Endothelial cell of umbilical vein (primary cell): ENCODE results near the gene CST8. TPM values are rescaled to one million over a fixed set of nuclear protein-coding genes. Genes with fewer than 3 reads are reported as not detected.

Source experiments
- BruUV-seq: library from RNA; stranded (reverse); fragments of 400-500 nt; replicated peaks from 2 replicates; lab custom pipeline; 2021; lab: Mats Ljungman, UMichigan
- CTCF ChIA-PET: fragments of 300-600, 350-600 bp; sonication (Branson Sonifier 250); formaldehyde crosslinking; loops from one replicate; lab custom pipeline; 2021; ENCODE audit warnings: antibody characterized with exemption, inconsistent platforms; lab: Charles Lee
- POLR2A ChIA-PET: fragments of 300-600, 350-600 bp; sonication (Branson Sonifier 250); formaldehyde crosslinking; loops from one replicate; lab custom pipeline; 2021; ENCODE audit warnings: antibody characterized with exemption, inconsistent platforms; lab: Charles Lee
- DNase-seq: peaks from one replicate; pipeline ENCODE4 v3.0.0-alpha.2; 2011; ENCODE audit warnings: low read depth, low spot score
- FAIRE-seq: peaks from 2 replicates; lab custom pipeline; 2011; peaks lifted over from hg19 to GRCh38; lab: Jason Lieb, UNC
- H2AFZ ChIP-seq: 2 replicates; pipeline ENCODE4 v1.6.0; 2012; ENCODE audit warnings: low read depth, low read length, control low read depth, inconsistent platforms
- H3K27ac ChIP-seq: 2 replicates; pipeline ENCODE4 v1.5.1; 2011; ENCODE audit warnings: low read depth, mild to moderate bottlenecking, control low read depth, low read length, moderate library complexity; ENCODE audit not compliant: insufficient read depth
- H3K27me3 ChIP-seq, 2 experiments: 2 replicates each; pipeline versions ENCODE4 v1.6.0 to v1.6.1; 2011; ENCODE audit warnings: low read length in 2 of 2, mixed read lengths in 1 of 2; ENCODE audit not compliant: control insufficient read depth in 2 of 2, insufficient read depth in 2 of 2
- H3K36me3 ChIP-seq, 2 experiments: 2 replicates in 1 of 2; 3 replicates in 1 of 2; pipeline ENCODE4 v1.5.1; 2011; ENCODE audit warnings: low read length in 2 of 2, mild to moderate bottlenecking in 1 of 2, moderate library complexity in 1 of 2; ENCODE audit not compliant: control insufficient read depth in 2 of 2, insufficient read depth in 2 of 2; ENCODE audit errors: extremely low read depth in 1 of 2
- H3K4me1 ChIP-seq: 3 replicates; pipeline ENCODE4 v1.5.1; 2011; ENCODE audit warnings: mild to moderate bottlenecking, low read length; ENCODE audit not compliant: control insufficient read depth, insufficient read depth; ENCODE audit errors: extremely low read depth
- H3K4me2 ChIP-seq: 2 replicates; pipeline ENCODE4 v1.6.1; 2011; ENCODE audit warnings: low read length, control low read depth, mixed read lengths; ENCODE audit not compliant: insufficient read depth
- H3K4me3 ChIP-seq, 3 experiments: fragments of 200-600 bp in 1 of 3; sonication (generic), shearing (Covaris generic) in 1 of 3; replicated peaks in 1 of 3; 2 replicates each; pipeline ENCODE4 v1.5.1; 2011 to 2016; ENCODE audit warnings: control low read depth in 3 of 3, low read length in 3 of 3, mild to moderate bottlenecking in 2 of 3, inconsistent platforms in 1 of 3, low read depth in 1 of 3, moderate library complexity in 1 of 3; ENCODE audit not compliant: insufficient read depth in 1 of 3
- H3K79me2 ChIP-seq: 2 replicates; pipeline ENCODE4 v1.6.0; 2012; ENCODE audit warnings: low read length, inconsistent platforms; ENCODE audit not compliant: control insufficient read depth, insufficient read depth
- H3K9ac ChIP-seq: replicated peaks from 2 replicates; pipeline ENCODE3; 2011; ENCODE audit warnings: low read length, control low read depth; ENCODE audit not compliant: insufficient read depth; ENCODE audit errors: extremely low read depth
- H3K9me1 ChIP-seq: replicated peaks from 3 replicates; pipeline ENCODE4 v1.6.0; 2011; ENCODE audit warnings: mild to moderate bottlenecking, low read length; ENCODE audit not compliant: control insufficient read depth, insufficient read depth; ENCODE audit errors: extremely low read depth
- H3K9me3 ChIP-seq: replicated peaks from 2 replicates; pipeline ENCODE4 v1.5.1; 2012; ENCODE audit warnings: low read length, inconsistent platforms; ENCODE audit not compliant: control insufficient read depth, insufficient read depth
- H4K20me1 ChIP-seq: replicated peaks from 2 replicates; pipeline ENCODE3; 2011; ENCODE audit warnings: mild to moderate bottlenecking, low read length; ENCODE audit not compliant: control insufficient read depth, insufficient read depth; ENCODE audit errors: extremely low read depth
- CTCF ChIP-seq, 2 donors: IDR thresholded peaks; 1 replicate in 1 of 2; 2 replicates in 1 of 2; pipeline ENCODE4 v1.5.1; 2011; ENCODE audit warnings: low read length in 2 of 2, mild to moderate bottlenecking in 2 of 2, moderate library complexity in 2 of 2, control low read depth in 1 of 2, inconsistent platforms in 1 of 2, low read depth in 1 of 2; ENCODE audit not compliant: insufficient read depth in 1 of 2; ENCODE audit errors: extremely low read depth in 1 of 2
- EZH2 ChIP-seq: IDR thresholded peaks from 2 replicates; pipeline ENCODE4 v1.6.1; 2012; ENCODE audit warnings: borderline replicate concordance, low read depth, mild to moderate bottlenecking, moderate library complexity, low read length, inconsistent platforms; ENCODE audit not compliant: severe bottlenecking
- FOS ChIP-seq: IDR thresholded peaks from 2 replicates; pipeline ENCODE4 v1.6.1; 2011; ENCODE audit warnings: mild to moderate bottlenecking, low read length, moderate library complexity, borderline replicate concordance; ENCODE audit not compliant: insufficient read depth
- GATA2 ChIP-seq: IDR thresholded peaks from 2 replicates; pipeline ENCODE4 v1.7.0; 2011; ENCODE audit warnings: low read depth, mild to moderate bottlenecking, moderate library complexity, mixed read lengths, low read length; ENCODE audit not compliant: insufficient read length, insufficient read depth
- JUN ChIP-seq: IDR thresholded peaks from 2 replicates; pipeline ENCODE4 v1.6.1; 2011; ENCODE audit warnings: borderline replicate concordance, low read depth; ENCODE audit not compliant: insufficient read length, insufficient read depth
- MAX ChIP-seq: IDR thresholded peaks from 2 replicates; pipeline ENCODE4 v1.6.1; 2011; ENCODE audit not compliant: insufficient read depth, insufficient read length
- MYC ChIP-seq: IDR thresholded peaks from one replicate; pipeline ENCODE4 v1.6.1; 2011; ENCODE audit warnings: mild to moderate bottlenecking, low read depth, low read length
- POLR2A ChIP-seq: IDR thresholded peaks from 2 replicates; pipeline ENCODE4 v1.6.1; 2012; ENCODE audit warnings: low read depth, mild to moderate bottlenecking, control low read depth, low read length
- POLR2AphosphoS5 ChIP-seq: IDR thresholded peaks from 2 replicates; pipeline ENCODE4 v1.6.1; 2012; ENCODE audit warnings: low read depth, mild to moderate bottlenecking, control low read depth, low read length, moderate library complexity; ENCODE audit not compliant: insufficient read depth
- dilution Hi-C: fragments of 300-500 bp; cut with MboI; formaldehyde crosslinking; loops from one replicate; pipeline ENCODE4 v1.15.0; 2019; ENCODE audit warnings: low sequenced_read_pairs; ENCODE audit not compliant: extremely low pct_ligation_motif_present
- intact Hi-C: fragments of 100-400 bp; cut with micrococcal nuclease; formaldehyde crosslinking; loops from one replicate; pipeline ENCODE4 v1.10.0; 2022
- polyA plus RNA-seq, 4 experiments: library from polyadenylated mRNA; depleted of rRNA in 3 of 4; stranded (reverse) in 3 of 4; unstranded in 1 of 4; fragments of >200 nt; gene quantifications; 2 replicates each; pipeline versions ENCODE4 v1.2.1 to v1.2.3, GENCODE V29; 2011 to 2012; ENCODE audit warnings: missing spikeins in 1 of 4
- total RNA-seq: library from RNA; stranded (reverse); gene quantifications from 2 replicates; pipeline ENCODE4 v1.2.3, GENCODE V29; 2021

Gene CST8
- total and polyA plus RNA-seq, 2 donors (not counting 3 experiments of a cell fraction or from before 2014, with no cell fraction given) = not detected

GRCh38 chr20:23513164-23513563 lies 22.2 kb downstream of the CST8 start:
- FAIRE-seq (no peak), DNase-seq (no peak)
- Histone ChIP-seq H3K4me1 (no peaks in the 10 kb centered on the region), H3K27ac (no peak overlapping the region), H3K9ac (no peak overlapping the region), H3K9me3 (no peaks in the 10 kb centered on the region), H3K9me1 (no peaks in the 10 kb centered on the region), H3K36me3 (no peaks in the 10 kb centered on the region), H3K4me3 (no peak overlapping the region), H3K27me3 (no peaks in the 10 kb centered on the region), H3K79me2 (no peaks in the 10 kb centered on the region), H4K20me1 (no peaks in the 10 kb centered on the region), H2AFZ (no peak overlapping the region), H3K4me2 (no peak overlapping the region)
- CTCF ChIA-PET = no interaction called here
- POLR2A ChIA-PET = no interaction called here
- intact Hi-C loops = no loop called here
- dilution Hi-C loops = no loop called here
- no peak for TF ChIP-seq JUN
- TF ChIP-seq CTCF (IDR thresholded peaks at IDR 0.05; ENCODE audit: extremely low read depth in 1 of 2, insufficient read depth in 1 of 2, low read depth in 1 of 2, low read length in 2 of 2) = no peak
- no peak for TF ChIP-seq EZH2
- TF ChIP-seq FOS = no peak
- no peak for TF ChIP-seq GATA2
- no peak for TF ChIP-seq POLR2A
- no peak for TF ChIP-seq MYC
- no peak for TF ChIP-seq POLR2AphosphoS5
- no peak for TF ChIP-seq MAX
- BruUV-seq = no TSS peak
